ENCODE measurements around the gene CDCA3.

Gene CDCA3

GRCh38 chr12:6863586-6864321, 12.7 kb upstream of the CDCA3 start:
- no peak for DNase-seq (ENCODE audit: low spot score)
- in situ Hi-C loops (cut with MboI; ENCODE audit: low sequenced_read_pairs, unreplicated experiment), result no loop called here
- TF ChIP-seq CTCF (IDR thresholded peaks at IDR 0.05; ENCODE audit: borderline replicate concordance, control extremely low read depth, extremely low read depth, insufficient read depth, missing control alignments), result no peak

GRCh38 chr12:6863033-6863432, 11.9 kb upstream of the CDCA3 start:
- no peak for DNase-seq (ENCODE audit: low spot score)
- no peak for TF ChIP-seq CTCF (IDR thresholded peaks at IDR 0.05; ENCODE audit: borderline replicate concordance, control extremely low read depth, extremely low read depth, insufficient read depth, missing control alignments)
- in situ Hi-C loops (cut with MboI; ENCODE audit: low sequenced_read_pairs, unreplicated experiment), result no loop called here

- in situ Hi-C loops (cut with MboI; ENCODE audit: low sequenced_read_pairs, unreplicated experiment), result no loop called here
- no peak for DNase-seq (ENCODE audit: low spot score)
- no peak for TF ChIP-seq CTCF (IDR thresholded peaks at IDR 0.05; ENCODE audit: borderline replicate concordance, control extremely low read depth, extremely low read depth, insufficient read depth, missing control alignments)
These were observed 10.3 kb upstream of the CDCA3 start for GRCh38 chr12:6861391-6861790.

- no peak for TF ChIP-seq CTCF (IDR thresholded peaks at IDR 0.05; ENCODE audit: borderline replicate concordance, control extremely low read depth, extremely low read depth, insufficient read depth, missing control alignments)
These were observed 9.9 kb upstream of the CDCA3 start for GRCh38 chr12:6860942-6861341.

GRCh38 chr12:6860116-6860515, 9.0 kb upstream of the CDCA3 start:
- DNase-seq (ENCODE audit: low spot score), result no peak
- TF ChIP-seq CTCF (IDR thresholded peaks at IDR 0.05; ENCODE audit: borderline replicate concordance, control extremely low read depth, extremely low read depth, insufficient read depth, missing control alignments), result no peak
- in situ Hi-C loops (cut with MboI; ENCODE audit: low sequenced_read_pairs, unreplicated experiment), result no loop called here

More at GRCh38 chr12:6860942-6861341, 9.9 kb upstream of the CDCA3 start:
- DNase-seq (ENCODE audit: low spot score), result no peak
- in situ Hi-C loops (cut with MboI; ENCODE audit: low sequenced_read_pairs, unreplicated experiment), result no loop called here

GRCh38 chr12:6858799-6859198, 7.7 kb upstream of the CDCA3 start:
- no peak for DNase-seq (ENCODE audit: low spot score)
- TF ChIP-seq CTCF (IDR thresholded peaks at IDR 0.05; ENCODE audit: borderline replicate concordance, control extremely low read depth, extremely low read depth, insufficient read depth, missing control alignments), result no peak
- in situ Hi-C loops (cut with MboI; ENCODE audit: low sequenced_read_pairs, unreplicated experiment), result no loop called here

Data from GM13976 (cell line).